MCF 10A (cell line): ENCODE data around the gene CDK4. TPM values are rescaled to one million over a fixed set of nuclear protein-coding genes. Genes with fewer than 3 reads are reported as not detected.
A peak's percentile ranks its signal among the peaks of the same experiment; 100 is the strongest.

Experiments used
- BruUV-seq: library from RNA; stranded (reverse); fragments of 400-500 nt; replicated peaks from 2 replicates; lab custom pipeline; 2021; lab: Mats Ljungman, UMichigan
- CTCF ChIA-PET: fragments of 300-600 bp; sonication (Branson Sonifier 250); formaldehyde crosslinking; extraction: SDS; loops from one replicate; lab custom pipeline; 2021; ENCODE audit warnings: antibody characterized with exemption, inconsistent platforms; lab: Yijun Ruan, JAX
- POLR2A ChIA-PET: fragments of 300-600, 350-650 bp; sonication (Branson Sonifier 250); formaldehyde crosslinking; extraction: SDS; loops from one replicate; lab custom pipeline; 2020; ENCODE audit warnings: antibody characterized with exemption, inconsistent platforms; lab: Yijun Ruan, JAX
- DNase-seq: peaks from one replicate; pipeline ENCODE4 v3.0.0-alpha.2; 2018; ENCODE audit not compliant: unreplicated experiment
- H3K27ac Mint-ChIP-seq: one replicate; pipeline ENCODE4 v1.8.0; 2022; ENCODE audit warnings: mild to moderate bottlenecking, low read depth, mixed read lengths; ENCODE audit not compliant: unreplicated experiment
- H3K27me3 Mint-ChIP-seq: one replicate; pipeline ENCODE4 v1.8.0; 2022; ENCODE audit warnings: mixed read lengths; ENCODE audit not compliant: insufficient read depth, unreplicated experiment
- H3K36me3 Mint-ChIP-seq: one replicate; pipeline ENCODE4 v1.8.0; 2022; ENCODE audit warnings: mild to moderate bottlenecking, moderate library complexity, mixed read lengths; ENCODE audit not compliant: insufficient read depth, unreplicated experiment
- H3K4me1 Mint-ChIP-seq: one replicate; pipeline ENCODE4 v1.8.0; 2022; ENCODE audit warnings: mixed read lengths; ENCODE audit not compliant: insufficient read depth, unreplicated experiment
- H3K4me3 Mint-ChIP-seq: one replicate; pipeline ENCODE4 v1.8.0; 2022; ENCODE audit warnings: mild to moderate bottlenecking, moderate library complexity, mixed read lengths; ENCODE audit not compliant: unreplicated experiment
- H3K9me3 Mint-ChIP-seq: one replicate; pipeline ENCODE4 v1.8.0; 2022; ENCODE audit warnings: mixed read lengths; ENCODE audit not compliant: unreplicated experiment
- CTCF ChIP-seq: fragments of 200-600 bp; IDR thresholded peaks from one replicate; pipeline ENCODE4 v1.8.0; 2022; ENCODE audit warnings: antibody characterized with exemption, mild to moderate bottlenecking; ENCODE audit not compliant: unreplicated experiment
- intact Hi-C: fragments of 100-400 bp; cut with micrococcal nuclease; formaldehyde crosslinking; loops from 2 replicates; pipeline ENCODE4 v1.14.1; 2022
- total RNA-seq: library from RNA; stranded (reverse); gene quantifications from 2 replicates; pipeline ENCODE4 v1.2.3, GENCODE V29; 2022

Gene CDK4
- total RNA-seq, 1 experiment from 2014 or later: 123 TPM

DNA sequence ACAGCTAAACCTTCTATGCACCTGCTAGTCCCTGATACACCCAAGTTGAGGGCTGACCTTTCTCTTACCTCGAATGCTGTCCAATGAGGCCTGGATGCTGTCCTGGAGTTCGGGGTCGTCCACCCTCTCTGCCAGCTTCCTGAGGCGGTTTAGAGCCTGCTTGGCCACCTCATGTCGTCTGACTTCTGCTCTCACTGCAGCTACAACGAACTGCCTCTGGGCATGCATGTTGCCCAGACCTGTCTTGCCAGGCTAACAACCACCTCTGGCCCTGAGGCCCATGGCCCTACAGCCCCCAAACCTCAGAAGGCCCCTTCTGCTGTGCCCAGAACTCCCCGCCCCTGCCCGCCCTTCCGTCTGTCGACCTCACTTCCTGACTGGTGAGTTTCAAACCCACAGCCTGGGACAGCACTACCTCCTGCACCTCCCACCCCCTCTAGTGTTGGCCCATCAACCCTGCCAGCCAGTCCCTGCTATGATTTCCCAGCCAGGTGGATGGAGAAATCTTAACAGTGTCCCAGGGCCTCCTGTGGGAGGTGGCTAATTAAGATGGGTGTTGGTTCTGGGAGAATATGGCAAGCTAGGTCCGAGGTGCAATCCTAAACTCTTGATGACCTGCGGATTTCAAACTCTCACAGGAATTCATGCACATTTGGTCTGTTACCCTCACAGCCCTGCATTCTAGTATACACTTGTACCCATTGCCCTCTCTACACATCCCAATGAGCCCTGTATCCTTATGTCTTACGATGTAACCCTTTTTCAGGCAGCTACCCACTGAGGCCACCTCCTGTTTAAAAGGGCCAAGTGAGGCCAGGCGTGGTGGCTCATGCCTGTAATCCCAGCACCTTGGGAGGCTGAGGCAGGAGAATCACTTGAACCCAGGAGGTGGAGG, 10.0 kb downstream of the CDK4 start:
- Mint-ChIP-seq H3K27ac (no peak overlapping the region), H3K36me3 (peaks cover 21% of the 10 kb centered on the region), H3K4me1 (peaks cover 12% of the 10 kb centered on the region), H3K27me3 (peaks cover 35% of the 10 kb centered on the region), H3K9me3 (no peaks in the 10 kb centered on the region), H3K4me3 (no peak overlapping the region)
- ChIA-PET CTCF (interaction anchor here (0.6 to 1.6 kb wide), 2 partner anchors 9 to 16 kb away, joined by 3 to 11 read pairs; no protein-coding TSS in a partner anchor), POLR2A (interaction anchor here (0.6 to 1.8 kb wide), 3 partner anchors 16 to 48 kb away, joined by 4 read pairs; no protein-coding TSS in a partner anchor)
- DNase-seq: peak; percentile 37
- intact Hi-C loops: no loop called here
- no peak for TF ChIP-seq CTCF
- no TSS peak for BruUV-seq

DNA sequence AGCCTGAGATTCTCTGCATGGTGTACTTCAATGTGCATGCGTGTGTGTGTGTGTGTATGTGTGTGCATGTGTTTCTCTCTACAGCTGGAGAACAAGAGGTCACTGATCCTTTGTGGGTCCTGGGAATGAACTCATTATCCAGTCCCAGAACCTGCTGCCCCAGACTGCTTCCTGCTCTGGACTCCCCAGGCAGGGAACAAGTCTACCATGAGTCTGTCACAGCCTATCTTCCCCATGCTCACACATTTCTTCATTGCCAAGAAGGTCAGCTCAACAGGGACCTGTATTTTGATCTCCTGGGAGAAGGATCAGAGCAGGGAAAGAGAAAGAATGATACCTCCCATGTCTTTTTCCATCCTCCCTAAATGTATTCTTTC, 10.7 kb downstream of the CDK4 start:
- H3K4me1 Mint-ChIP-seq: peaks cover 17% of the 10 kb centered on the region
- H3K4me3 Mint-ChIP-seq: no peak overlapping the region
- intact Hi-C loops: no loop called here
- no peak for DNase-seq
- H3K9me3 Mint-ChIP-seq: no peaks in the 10 kb centered on the region
- peaks cover 15% of the 10 kb centered on the region for H3K36me3 Mint-ChIP-seq
- no peak overlapping the region for H3K27ac Mint-ChIP-seq
- no TSS peak for BruUV-seq
- CTCF ChIA-PET: interaction anchor here (0.6 to 1.6 kb wide), 4 partner anchors 10 to 270 kb away, joined by 3 to 11 read pairs (median 4); no protein-coding TSS in a partner anchor
- TF ChIP-seq CTCF: no peak
- POLR2A ChIA-PET: interaction anchor here (1.6 to 1.8 kb wide), 2 partner anchors 15 to 47 kb away, joined by 4 read pairs; no protein-coding TSS in a partner anchor
- H3K27me3 Mint-ChIP-seq: peaks cover 42% of the 10 kb centered on the region

DNA sequence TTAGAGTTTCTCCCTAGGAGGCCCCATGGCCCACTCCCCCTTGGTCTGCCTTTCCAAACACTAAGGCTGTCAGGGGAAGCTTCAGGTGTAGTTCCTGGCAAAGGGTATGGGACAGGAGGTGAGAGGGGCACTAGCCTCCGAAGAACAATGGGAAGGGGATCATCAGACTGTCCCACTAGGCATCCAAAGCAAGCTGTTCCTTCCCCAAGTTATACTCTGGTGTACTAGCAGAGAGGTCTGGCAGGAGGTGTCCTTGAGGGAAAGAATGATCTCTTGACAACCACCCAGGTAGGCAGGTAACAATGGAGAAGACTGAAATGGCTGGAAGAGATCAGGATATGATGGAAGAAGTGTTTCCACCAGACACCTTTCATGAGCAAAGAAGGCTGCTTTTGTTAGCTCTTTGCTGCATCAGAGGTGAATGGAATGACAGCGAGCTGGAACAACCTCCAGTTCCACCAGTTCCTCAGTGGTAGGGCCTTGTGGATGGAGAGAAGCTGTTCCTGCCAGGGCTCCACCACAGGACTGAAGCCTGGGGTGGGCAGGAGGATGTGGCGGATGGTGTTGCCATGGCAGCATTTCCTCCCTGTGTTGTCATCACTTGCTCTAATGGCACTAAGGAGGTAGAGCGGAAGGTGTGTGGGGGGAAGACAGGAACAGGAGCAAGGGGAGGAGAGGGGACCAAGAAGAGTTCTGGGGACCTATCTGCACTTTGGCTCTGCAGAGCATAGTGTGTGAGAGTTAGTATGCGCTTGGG, 11.3 kb downstream of the CDK4 start:
- no peak overlapping the region for H3K4me3 Mint-ChIP-seq
- ChIA-PET CTCF (interaction anchor here (0.6 to 1.6 kb wide), 3 partner anchors 15 to 270 kb away, joined by 3 to 11 read pairs (median 4); no protein-coding TSS in a partner anchor), POLR2A (interaction anchor here (0.6 to 1.8 kb wide), 3 partner anchors 15 to 174 kb away, joined by 4 read pairs; no protein-coding TSS in a partner anchor)
- H3K4me1 Mint-ChIP-seq: peaks cover 14% of the 10 kb centered on the region
- no TSS peak for BruUV-seq
- TF ChIP-seq CTCF: no peak
- no peak overlapping the region for H3K27ac Mint-ChIP-seq
- intact Hi-C loops: no loop called here
- peaks cover 10% of the 10 kb centered on the region for H3K36me3 Mint-ChIP-seq
- peaks cover 47% of the 10 kb centered on the region for H3K27me3 Mint-ChIP-seq
- no peaks in the 10 kb centered on the region for H3K9me3 Mint-ChIP-seq
- DNase-seq: no peak
